Endodermal cell (in vitro differentiated cells): ENCODE data around the gene SCAPER. TPM values are rescaled to one million over a fixed set of nuclear protein-coding genes. Genes with fewer than 3 reads are reported as not detected.

Experiments used
- DNase-seq: peaks from one replicate; pipeline ENCODE4 v3.0.0-alpha.2; 2017
- H3K27ac ChIP-seq: 2 replicates; pipeline ENCODE4 v1.5.1; 2013; ENCODE audit warnings: mild to moderate bottlenecking, low read depth, low read length, moderate library complexity
- H3K27me3 ChIP-seq: 2 replicates; pipeline ENCODE4 v1.6.1; 2013; ENCODE audit warnings: mild to moderate bottlenecking, low read length, moderate library complexity; ENCODE audit not compliant: insufficient read depth, control insufficient read depth, poor library complexity, severe bottlenecking
- H3K36me3 ChIP-seq: 2 replicates; pipeline ENCODE4 v1.7.0; 2013; ENCODE audit warnings: mild to moderate bottlenecking, low read length, moderate library complexity; ENCODE audit not compliant: control insufficient read depth, insufficient read depth
- H3K4me1 ChIP-seq: one replicate; pipeline ENCODE4 v1.7.0; 2013; ENCODE audit warnings: low read length; ENCODE audit not compliant: control insufficient read depth, insufficient read depth
- H3K4me3 ChIP-seq: 2 replicates; pipeline ENCODE4 v1.5.1; 2013; ENCODE audit warnings: mild to moderate bottlenecking, low read length, moderate library complexity
- H3K9ac ChIP-seq: 2 replicates; pipeline ENCODE4 v1.6.1; 2013; ENCODE audit warnings: mild to moderate bottlenecking, low read length, moderate library complexity; ENCODE audit not compliant: poor library complexity, severe bottlenecking; ENCODE audit errors: extremely low read depth
- H3K9me3 ChIP-seq: 2 replicates; pipeline ENCODE4 v1.6.1; 2013; ENCODE audit warnings: mild to moderate bottlenecking, low read length, moderate library complexity; ENCODE audit not compliant: control insufficient read depth
- H3K27ac Mint-ChIP-seq: 2 replicates; pipeline ENCODE4 v1.8.0; 2020; ENCODE audit warnings: mixed read lengths
- H3K27me3 Mint-ChIP-seq: 2 replicates; pipeline ENCODE4 v1.8.0; 2021; ENCODE audit warnings: mild to moderate bottlenecking, mixed read lengths; ENCODE audit not compliant: insufficient read depth
- H3K36me3 Mint-ChIP-seq: 2 replicates; pipeline ENCODE4 v1.8.0; 2020; ENCODE audit warnings: low read depth, mixed read lengths
- H3K4me1 Mint-ChIP-seq: 2 replicates; pipeline ENCODE4 v1.8.0; 2020; ENCODE audit warnings: mixed read lengths
- H3K4me3 Mint-ChIP-seq: 2 replicates; pipeline ENCODE4 v1.8.0; 2020; ENCODE audit warnings: mild to moderate bottlenecking, moderate library complexity, mixed read lengths
- H3K9me3 Mint-ChIP-seq: 2 replicates; pipeline ENCODE4 v1.8.0; 2020; ENCODE audit warnings: mild to moderate bottlenecking, mixed read lengths
- WGBS, 2 experiments: methylation state at CpG; one replicate each; pipeline versions ENCODE4 v1.1.5 to v1.1.7; 2013; ENCODE audit warnings: missing lambda C conversion rate in 2 of 2, mixed read lengths in 1 of 2; ENCODE audit not compliant: insufficient coverage in 1 of 2, insufficient read length in 1 of 2; 5-methylcytosine and 5-hydroxymethylcytosine counted together
- total RNA-seq, 2 donors: library from RNA; stranded (reverse); fragmentation: NEBNext Ultra II Directional in 1 of 2; extraction: Animal tissue kit (Norgen Biotek cat#: 25700) in 1 of 2; gene quantifications; 2 replicates in 1 of 2; 3 replicates in 1 of 2; pipeline ENCODE4 v1.2.1, GENCODE V29; 2021
- TF ChIP-seq, protein P1 (sequence below): fragments of 200-600 bp; sonication (generic); conservative IDR thresholded peaks from 2 replicates; pipeline ENCODE4 v1.5.0; 2021; ENCODE audit warnings: antibody characterized with exemption, mild to moderate bottlenecking

SCAPER gene
- total RNA-seq, 2 donors from 2014 or later: 8.9 to 12.2 TPM

DNA sequence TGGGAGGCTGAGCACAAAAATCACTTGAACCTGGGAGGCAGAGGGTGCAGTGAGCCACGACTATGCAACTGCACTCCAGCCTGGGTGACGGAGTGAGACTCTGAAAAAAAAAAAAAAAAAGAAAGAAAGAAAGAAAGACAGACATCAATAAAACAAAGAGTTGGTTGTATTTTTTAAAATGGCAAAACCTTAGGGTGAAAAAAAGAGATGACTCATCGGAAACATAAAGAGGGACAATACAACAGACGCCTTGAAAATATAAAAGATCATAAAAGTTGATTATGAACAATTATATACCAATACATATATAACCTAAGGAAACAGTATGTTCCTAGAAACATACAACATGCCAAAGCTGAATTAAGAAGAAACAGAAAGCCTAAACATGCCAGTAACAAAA lies 92.8 kb downstream of the SCAPER start:
- Histone ChIP-seq H3K4me1 (no peaks in the 10 kb centered on the region), H3K4me3 (no peak overlapping the region), H3K27ac (no peak overlapping the region), H3K9ac (no peak overlapping the region), H3K9me3 (peaks cover 5% of the 10 kb centered on the region), H3K36me3 (no peaks in the 10 kb centered on the region), H3K27me3 (no peaks in the 10 kb centered on the region)
- no peak overlapping the region for H3K27ac Mint-ChIP-seq
- WGBS, 2 experiments: 95 to 100% methylated on average over 2 to 3 of the region's 4 CpGs
- no peaks in the 10 kb centered on the region for H3K27me3 Mint-ChIP-seq
- TF ChIP-seq, protein P1, sequence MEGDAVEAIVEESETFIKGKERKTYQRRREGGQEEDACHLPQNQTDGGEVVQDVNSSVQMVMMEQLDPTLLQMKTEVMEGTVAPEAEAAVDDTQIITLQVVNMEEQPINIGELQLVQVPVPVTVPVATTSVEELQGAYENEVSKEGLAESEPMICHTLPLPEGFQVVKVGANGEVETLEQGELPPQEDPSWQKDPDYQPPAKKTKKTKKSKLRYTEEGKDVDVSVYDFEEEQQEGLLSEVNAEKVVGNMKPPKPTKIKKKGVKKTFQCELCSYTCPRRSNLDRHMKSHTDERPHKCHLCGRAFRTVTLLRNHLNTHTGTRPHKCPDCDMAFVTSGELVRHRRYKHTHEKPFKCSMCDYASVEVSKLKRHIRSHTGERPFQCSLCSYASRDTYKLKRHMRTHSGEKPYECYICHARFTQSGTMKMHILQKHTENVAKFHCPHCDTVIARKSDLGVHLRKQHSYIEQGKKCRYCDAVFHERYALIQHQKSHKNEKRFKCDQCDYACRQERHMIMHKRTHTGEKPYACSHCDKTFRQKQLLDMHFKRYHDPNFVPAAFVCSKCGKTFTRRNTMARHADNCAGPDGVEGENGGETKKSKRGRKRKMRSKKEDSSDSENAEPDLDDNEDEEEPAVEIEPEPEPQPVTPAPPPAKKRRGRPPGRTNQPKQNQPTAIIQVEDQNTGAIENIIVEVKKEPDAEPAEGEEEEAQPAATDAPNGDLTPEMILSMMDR: no peak
- no peaks in the 10 kb centered on the region for H3K36me3 Mint-ChIP-seq
- peaks cover 2% of the 10 kb centered on the region for H3K4me1 Mint-ChIP-seq
- no peaks in the 10 kb centered on the region for H3K9me3 Mint-ChIP-seq
- no peak for DNase-seq
- H3K4me3 Mint-ChIP-seq: no peak overlapping the region

DNA sequence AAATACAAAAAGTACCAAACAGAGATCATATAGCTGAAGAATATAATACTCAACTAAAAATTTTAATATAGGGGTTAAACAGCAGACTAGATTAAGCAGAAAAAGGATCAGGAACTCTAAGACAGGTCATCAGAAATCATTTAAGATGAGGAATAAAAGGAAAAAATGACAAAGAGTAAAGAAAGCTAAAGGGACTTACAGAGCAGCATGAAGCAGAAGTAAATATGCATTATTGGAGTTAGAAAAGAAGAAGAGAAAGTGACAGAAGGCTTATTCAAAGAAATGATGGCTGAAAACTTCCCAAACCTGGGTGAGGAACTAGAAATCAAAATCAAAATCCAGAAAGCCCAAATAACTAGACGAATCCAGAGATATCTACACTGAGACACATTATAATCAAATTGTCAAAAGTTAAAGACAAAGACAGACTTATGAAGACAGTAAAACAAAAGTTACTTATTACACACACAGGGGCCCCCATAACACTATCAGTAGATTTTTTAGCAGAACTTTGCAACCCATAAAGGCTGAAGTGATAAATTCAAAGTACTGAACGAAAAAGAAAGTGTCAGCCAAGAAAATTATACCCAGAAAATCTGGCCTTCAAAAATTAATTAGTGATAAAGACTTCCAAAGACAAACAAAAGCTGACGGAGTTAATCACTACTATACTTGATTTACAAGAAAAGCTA lies 95.6 kb downstream of the SCAPER start:
- Mint-ChIP-seq H3K4me1 (no peaks in the 10 kb centered on the region), H3K27me3 (no peaks in the 10 kb centered on the region)
- WGBS, 2 experiments: 94 to 98% methylated on average over 2 to 3 of the region's 3 CpGs

DNA sequence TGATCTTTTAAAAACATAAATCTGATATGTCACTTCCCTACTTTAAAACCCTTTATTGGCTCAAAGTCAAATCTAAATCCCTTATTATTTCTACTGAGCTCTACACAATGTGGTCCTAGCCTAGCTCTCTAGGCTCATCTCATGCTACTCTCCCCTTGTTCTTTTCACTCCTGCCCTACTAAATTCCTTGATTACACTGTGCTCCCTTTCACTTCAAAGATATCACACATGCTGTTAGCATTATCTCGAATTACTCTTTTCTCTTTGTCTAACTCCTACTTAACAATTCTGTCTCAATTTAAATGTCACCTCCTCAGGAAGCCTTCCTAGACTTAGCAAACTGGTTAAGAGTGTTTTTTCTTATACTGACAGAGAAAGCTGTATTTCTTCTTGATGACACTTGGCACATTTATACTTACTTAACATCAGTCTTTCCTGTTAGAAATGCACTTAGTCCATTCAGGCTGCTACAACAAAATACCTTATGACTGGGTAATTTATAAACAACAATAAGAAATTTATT lies 102.0 kb downstream of the SCAPER start:
- no peaks in the 10 kb centered on the region for H3K36me3 Mint-ChIP-seq
- H3K4me3 Mint-ChIP-seq: no peak overlapping the region
- 70% methylated on average over 1 of the region's 1 CpG; no CpG with 5 or more reads in 1 of the 2 experiments for WGBS, 2 experiments

More for the DNA sequence above, 95.6 kb downstream of the SCAPER start:
- Mint-ChIP-seq H3K27ac (no peak overlapping the region), H3K4me3 (no peak overlapping the region), H3K36me3 (no peaks in the 10 kb centered on the region), H3K9me3 (no peaks in the 10 kb centered on the region)
- no peak overlapping the region for H3K4me3 ChIP-seq
- no peak overlapping the region for H3K27ac ChIP-seq
- TF ChIP-seq, protein P1: no peak
- H3K9me3 ChIP-seq: peaks cover 5% of the 10 kb centered on the region
- H3K9ac ChIP-seq: no peak overlapping the region
- no peaks in the 10 kb centered on the region for H3K4me1 ChIP-seq
- H3K36me3 ChIP-seq: no peaks in the 10 kb centered on the region
- no peak for DNase-seq
- no peaks in the 10 kb centered on the region for H3K27me3 ChIP-seq

More for the DNA sequence above, 102.0 kb downstream of the SCAPER start:
- H3K27ac Mint-ChIP-seq: no peak overlapping the region
- Histone ChIP-seq H3K9me3 (no peaks in the 10 kb centered on the region), H3K4me3 (no peak overlapping the region), H3K27ac (no peak overlapping the region), H3K9ac (no peak overlapping the region), H3K4me1 (no peaks in the 10 kb centered on the region), H3K27me3 (no peaks in the 10 kb centered on the region), H3K36me3 (no peaks in the 10 kb centered on the region)
- H3K4me1 Mint-ChIP-seq: peaks cover 12% of the 10 kb centered on the region
- TF ChIP-seq, protein P1: no peak
- H3K9me3 Mint-ChIP-seq: no peaks in the 10 kb centered on the region
- DNase-seq: no peak
- H3K27me3 Mint-ChIP-seq: no peaks in the 10 kb centered on the region
